Natural killer cell (primary cell): Measurements from ENCODE around the gene SELENOO. TPM values are rescaled to one million over a fixed set of nuclear protein-coding genes. Genes with fewer than 3 reads are reported as not detected.

Source experiments
- ATAC-seq, 3 donors: fragments of 150-1000 bp in 2 of 3; fragments of 200-7000 bp in 1 of 3; cut with Tn5 transposase; 1 replicate in 1 of 3; 2 replicates in 2 of 3; pipeline ENCODE4 v1.10.0; 2021; ENCODE audit warnings: mild to moderate bottlenecking in 2 of 3, moderate library complexity in 2 of 3
- DNase-seq, 2 donors: peaks; one replicate each; pipeline versions ENCODE4 v3.0.0 to v3.0.0-alpha.2; 2013 to 2021; ENCODE audit warnings: mixed read lengths in 1 of 2
- H3K27ac ChIP-seq: one replicate; pipeline ENCODE4 v1.5.1; 2013; ENCODE audit warnings: mild to moderate bottlenecking, low read length
- H3K27me3 ChIP-seq: one replicate; pipeline ENCODE4 v1.6.1; 2013; ENCODE audit warnings: low read length; ENCODE audit not compliant: control insufficient read depth, insufficient read depth
- H3K36me3 ChIP-seq: one replicate; pipeline ENCODE4 v1.6.1; 2013; ENCODE audit warnings: low read length; ENCODE audit not compliant: control insufficient read depth, insufficient read depth
- H3K4me1 ChIP-seq: one replicate; pipeline ENCODE4 v1.6.1; 2013; ENCODE audit warnings: low read length; ENCODE audit not compliant: control insufficient read depth, insufficient read depth
- H3K4me3 ChIP-seq: one replicate; pipeline ENCODE4 v1.5.1; 2013; ENCODE audit warnings: low read length
- H3K9me3 ChIP-seq: one replicate; pipeline ENCODE4 v1.6.1; 2013; ENCODE audit warnings: low read length; ENCODE audit not compliant: control insufficient read depth, insufficient read depth
- H3K27ac Mint-ChIP-seq, 2 donors: one replicate each; pipeline ENCODE4 v1.8.0; 2022; ENCODE audit warnings: mild to moderate bottlenecking in 2 of 2, mixed read lengths in 2 of 2, moderate library complexity in 1 of 2
- H3K27me3 Mint-ChIP-seq, 2 donors: one replicate each; pipeline ENCODE4 v1.8.0; 2022; ENCODE audit warnings: low read depth in 2 of 2, mixed read lengths in 2 of 2
- H3K36me3 Mint-ChIP-seq: one replicate; pipeline ENCODE4 v1.8.0; 2022; ENCODE audit warnings: mixed read lengths
- H3K4me1 Mint-ChIP-seq, 2 donors: one replicate each; pipeline ENCODE4 v1.8.0; 2022; ENCODE audit warnings: mixed read lengths in 2 of 2
- H3K4me3 Mint-ChIP-seq: one replicate; pipeline ENCODE4 v1.8.0; 2022; ENCODE audit warnings: mild to moderate bottlenecking, moderate library complexity, mixed read lengths
- H3K9me3 Mint-ChIP-seq, 2 donors: one replicate each; pipeline ENCODE4 v1.8.0; 2022; ENCODE audit warnings: mixed read lengths in 2 of 2
- WGBS: methylation state at CpG from one replicate; pipeline ENCODE4 v1.1.7; 2013; ENCODE audit warnings: missing lambda C conversion rate; ENCODE audit not compliant: insufficient coverage; 5-methylcytosine and 5-hydroxymethylcytosine counted together
- intact Hi-C: fragments of 100-400 bp; cut with micrococcal nuclease; formaldehyde crosslinking; loops from one replicate; pipeline ENCODE4 v1.14.2; 2022
- total RNA-seq, 4 donors: library from RNA; stranded (reverse); fragments of 120-200 nt in 1 of 4; gene quantifications; one replicate each; pipeline versions ENCODE4 v1.2.3 to v1.2.4, GENCODE V29; 2013 to 2022
- TF ChIP-seq, protein P1 (sequence below): fragments of 200-600 bp; IDR thresholded peaks from one replicate; pipeline ENCODE4 v1.8.0; 2022; ENCODE audit warnings: antibody characterized with exemption

Gene SELENOO
- total RNA-seq, 3 donors from 2014 or later (not counting 1 experiment from before 2014, with no cell fraction given): 37.3 to 45.2 (median 37.6) TPM

GRCh38 chr22:50183141-50183971, 17.5 kb upstream of the SELENOO start:
- intact Hi-C loops: no loop called here
- no peaks in the 10 kb centered on the region for H3K9me3 Mint-ChIP-seq
- peak overlapping the region; percentile 43 to 59 for H3K27ac Mint-ChIP-seq
- Histone ChIP-seq H3K36me3 (no peaks in the 10 kb centered on the region), H3K4me3 (no peak overlapping the region), H3K27me3 (no peaks in the 10 kb centered on the region), H3K27ac (no peak overlapping the region), H3K9me3 (no peaks in the 10 kb centered on the region), H3K4me1 (peaks cover 50% of the 10 kb centered on the region)
- H3K4me3 Mint-ChIP-seq: peak overlapping the region; percentile 76
- peaks cover 0 to 6% of the 10 kb centered on the region in 2 donors for H3K27me3 Mint-ChIP-seq
- DNase-seq (no peak), ATAC-seq (no peak)
- no peaks in the 10 kb centered on the region for H3K36me3 Mint-ChIP-seq
- WGBS: 90% methylated on average over 19 of the region's 19 CpGs
- TF ChIP-seq, protein P1, sequence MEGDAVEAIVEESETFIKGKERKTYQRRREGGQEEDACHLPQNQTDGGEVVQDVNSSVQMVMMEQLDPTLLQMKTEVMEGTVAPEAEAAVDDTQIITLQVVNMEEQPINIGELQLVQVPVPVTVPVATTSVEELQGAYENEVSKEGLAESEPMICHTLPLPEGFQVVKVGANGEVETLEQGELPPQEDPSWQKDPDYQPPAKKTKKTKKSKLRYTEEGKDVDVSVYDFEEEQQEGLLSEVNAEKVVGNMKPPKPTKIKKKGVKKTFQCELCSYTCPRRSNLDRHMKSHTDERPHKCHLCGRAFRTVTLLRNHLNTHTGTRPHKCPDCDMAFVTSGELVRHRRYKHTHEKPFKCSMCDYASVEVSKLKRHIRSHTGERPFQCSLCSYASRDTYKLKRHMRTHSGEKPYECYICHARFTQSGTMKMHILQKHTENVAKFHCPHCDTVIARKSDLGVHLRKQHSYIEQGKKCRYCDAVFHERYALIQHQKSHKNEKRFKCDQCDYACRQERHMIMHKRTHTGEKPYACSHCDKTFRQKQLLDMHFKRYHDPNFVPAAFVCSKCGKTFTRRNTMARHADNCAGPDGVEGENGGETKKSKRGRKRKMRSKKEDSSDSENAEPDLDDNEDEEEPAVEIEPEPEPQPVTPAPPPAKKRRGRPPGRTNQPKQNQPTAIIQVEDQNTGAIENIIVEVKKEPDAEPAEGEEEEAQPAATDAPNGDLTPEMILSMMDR: no peak
- peaks cover 19 to 34% of the 10 kb centered on the region in 2 donors for H3K4me1 Mint-ChIP-seq

DNA sequence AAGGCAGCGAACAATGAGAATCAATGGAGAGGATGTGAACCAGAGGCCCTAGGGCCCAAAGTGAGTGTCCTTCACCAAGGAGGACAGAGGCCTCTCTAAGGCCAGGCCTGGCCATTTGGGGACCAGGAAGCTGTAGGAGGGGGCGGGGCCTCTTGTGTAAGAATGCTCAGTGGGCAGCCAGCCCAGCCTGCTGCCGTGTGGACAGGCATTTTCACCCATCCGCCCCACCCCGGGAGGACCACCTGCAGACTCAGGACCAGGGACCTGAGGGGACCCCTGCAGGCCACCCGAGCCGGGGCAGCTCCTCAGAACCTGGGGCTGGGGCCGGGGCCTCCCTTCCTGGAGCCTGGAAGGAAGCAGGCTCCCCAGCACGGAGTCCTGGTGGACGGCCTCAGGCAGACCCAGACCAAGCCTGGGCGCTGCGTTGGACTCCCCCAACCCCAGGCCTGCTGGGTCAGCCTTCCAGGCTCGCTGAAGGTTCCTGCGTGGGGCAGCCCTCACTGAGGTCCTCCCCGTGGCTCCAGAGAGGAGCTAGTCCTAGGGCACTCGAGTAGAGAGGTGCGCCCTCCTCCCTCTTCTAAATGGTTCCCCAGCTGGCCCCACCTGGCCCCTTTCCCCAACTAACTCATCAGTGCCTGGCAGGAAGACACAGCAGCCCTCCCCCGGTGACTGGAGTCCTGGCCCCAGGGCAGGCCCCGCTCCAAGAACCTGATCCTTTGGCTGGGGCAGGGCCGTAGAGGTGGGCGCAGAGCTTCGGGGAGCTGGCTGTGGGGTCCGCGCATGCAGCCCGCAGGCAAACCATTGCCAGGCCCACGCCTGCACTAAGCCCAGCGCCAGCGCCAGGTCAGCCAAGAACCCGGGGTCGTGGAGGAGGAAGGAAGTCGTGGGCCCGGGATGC, 16.6 kb upstream of the SELENOO start:
- TF ChIP-seq, protein P1: no peak
- Histone ChIP-seq H3K27me3 (no peaks in the 10 kb centered on the region), H3K4me1 (peaks cover 59% of the 10 kb centered on the region), H3K27ac (no peak overlapping the region), H3K36me3 (no peaks in the 10 kb centered on the region), H3K4me3 (no peak overlapping the region), H3K9me3 (no peaks in the 10 kb centered on the region)
- WGBS: 68% methylated on average over 32 of the region's 32 CpGs
- H3K27ac Mint-ChIP-seq: peak overlapping the region; percentile 43 to 73
- H3K9me3 Mint-ChIP-seq: no peaks in the 10 kb centered on the region
- no peak for ATAC-seq
- intact Hi-C loops: no loop called here
- H3K4me3 Mint-ChIP-seq: peak overlapping the region; percentile 85
- H3K27me3 Mint-ChIP-seq: peaks cover 0 to 6% of the 10 kb centered on the region in 2 donors
- no peak for DNase-seq
- H3K36me3 Mint-ChIP-seq: no peaks in the 10 kb centered on the region
- peaks cover 20 to 36% of the 10 kb centered on the region in 2 donors for H3K4me1 Mint-ChIP-seq

DNA sequence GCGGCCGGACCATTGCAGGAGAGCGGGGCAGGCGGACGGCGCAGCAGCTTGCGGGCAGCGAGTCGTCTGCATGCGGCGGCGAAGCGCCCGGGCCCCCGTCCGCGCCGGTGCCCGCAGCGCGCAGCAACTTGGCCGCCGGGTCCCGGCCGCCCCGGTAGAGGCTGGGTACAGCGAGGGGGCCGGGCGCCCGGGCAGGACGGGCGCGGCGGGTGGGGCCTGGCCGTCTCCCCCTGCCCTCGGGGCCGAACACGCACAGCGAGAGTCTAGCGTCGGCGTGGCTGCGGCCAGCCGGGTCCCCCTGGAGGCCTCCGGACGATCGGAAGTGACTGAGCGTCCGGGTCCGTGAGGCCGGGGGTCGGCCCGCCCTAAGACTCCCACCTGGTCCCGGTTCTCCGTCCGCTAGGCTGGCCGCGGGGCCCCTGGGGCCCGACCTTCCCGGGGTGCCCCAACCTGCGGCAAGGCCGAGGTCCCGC, 15.9 kb upstream of the SELENOO start:
- DNase-seq: no peak

More for the DNA sequence above, 15.9 kb upstream of the SELENOO start:
- H3K36me3 ChIP-seq: no peaks in the 10 kb centered on the region
- H3K27me3 ChIP-seq: no peaks in the 10 kb centered on the region
- no peaks in the 10 kb centered on the region for H3K9me3 ChIP-seq
- TF ChIP-seq, protein P1: no peak
- H3K4me1 ChIP-seq: peaks cover 60% of the 10 kb centered on the region
- Mint-ChIP-seq H3K9me3 (no peaks in the 10 kb centered on the region), H3K27me3 (peaks cover 0 to 2% of the 10 kb centered on the region in 2 donors), H3K36me3 (no peaks in the 10 kb centered on the region), H3K27ac (peak overlapping the region in 1 of 2 donors; percentile 73), H3K4me1 (peaks cover 22 to 37% of the 10 kb centered on the region in 2 donors), H3K4me3 (peak overlapping the region; percentile 85)
- intact Hi-C loops: no loop called here
- H3K27ac ChIP-seq: no peak overlapping the region
- H3K4me3 ChIP-seq: peak overlapping the region; percentile 57
- ATAC-seq: no peak
- WGBS: 6% methylated on average over 63 of the region's 63 CpGs
